GM23338 (cell line): ENCODE results near the gene ATXN7L2. TPM values are rescaled to one million over a fixed set of nuclear protein-coding genes. Genes with fewer than 3 reads are reported as not detected.
A peak's percentile ranks its signal among the peaks of the same experiment; 100 is the strongest.

Experiments used
- ATAC-seq: fragments of 200-7000 bp; cut with Tn5 transposase; 3 replicates; pipeline ENCODE4 v1.9.1; 2020
- DNase-seq: peaks from one replicate; pipeline ENCODE4 v3.0.0-alpha.2; 2015; ENCODE audit warnings: low spot score
- H2AFZ ChIP-seq: fragments of 200-600 bp; sonication (generic); 2 replicates; pipeline ENCODE4 v1.8.0; 2016; ENCODE audit warnings: antibody characterized with exemption, mild to moderate bottlenecking, moderate library complexity
- H3F3A ChIP-seq: fragments of 200-600 bp; sonication (generic); replicated peaks from 2 replicates; pipeline ENCODE4 v1.8.0; 2017; ENCODE audit warnings: antibody characterized with exemption, mixed run types, low read depth
- H3K27ac ChIP-seq: fragments of 200-600 bp; sonication (generic); 2 replicates; pipeline ENCODE4 v1.6.1; 2016; ENCODE audit warnings: low read depth
- H3K27me3 ChIP-seq: fragments of 200-600 bp; sonication (generic); 2 replicates; pipeline ENCODE4 v1.8.0; 2016; ENCODE audit warnings: mild to moderate bottlenecking, mixed run types, moderate library complexity; ENCODE audit not compliant: insufficient read depth
- H3K36me3 ChIP-seq: fragments of 200-600 bp; sonication (generic); 2 replicates; pipeline ENCODE4 v1.8.0; 2016; ENCODE audit warnings: mild to moderate bottlenecking; ENCODE audit not compliant: insufficient read depth
- H3K4me1 ChIP-seq: fragments of 200-600 bp; sonication (generic); 2 replicates; pipeline ENCODE4 v1.8.0; 2016; ENCODE audit warnings: mild to moderate bottlenecking, moderate library complexity; ENCODE audit not compliant: insufficient read depth
- H3K4me2 ChIP-seq: fragments of 200-600 bp; sonication (generic); 2 replicates; pipeline ENCODE4 v1.7.1; 2017; ENCODE audit warnings: mixed run types
- H3K4me3 ChIP-seq: fragments of 200-600 bp; sonication (generic); 2 replicates; pipeline ENCODE4 v1.6.1; 2016; ENCODE audit warnings: mixed run types
- H3K79me2 ChIP-seq: fragments of 200-600 bp; sonication (generic); replicated peaks from 2 replicates; pipeline ENCODE4 v1.8.0; 2017; ENCODE audit warnings: mild to moderate bottlenecking; ENCODE audit not compliant: insufficient read depth
- H3K9me2 ChIP-seq: fragments of 200-600 bp; sonication (generic); 2 replicates; pipeline ENCODE4 v1.8.0; 2017; ENCODE audit not compliant: insufficient read depth
- H4K20me1 ChIP-seq: fragments of 200-600 bp; sonication (generic); replicated peaks from 2 replicates; pipeline ENCODE4 v1.8.0; 2017; ENCODE audit warnings: mild to moderate bottlenecking; ENCODE audit not compliant: insufficient read depth
- H3K27ac Mint-ChIP-seq: 2 replicates; pipeline ENCODE4 v1.8.0; 2020; ENCODE audit warnings: inconsistent platforms, mild to moderate bottlenecking, moderate library complexity, mixed read lengths
- H3K27me3 Mint-ChIP-seq: 3 replicates; pipeline ENCODE4 v1.8.0; 2022; ENCODE audit warnings: low read depth, mild to moderate bottlenecking, moderate library complexity, mixed read lengths, inconsistent platforms; ENCODE audit not compliant: insufficient read depth, poor library complexity
- H3K36me3 Mint-ChIP-seq: 3 replicates; pipeline ENCODE4 v1.8.0; 2021; ENCODE audit warnings: low read depth, mild to moderate bottlenecking, inconsistent platforms, moderate library complexity, mixed read lengths
- H3K4me1 Mint-ChIP-seq: 3 replicates; pipeline ENCODE4 v1.8.0; 2020; ENCODE audit warnings: mild to moderate bottlenecking, inconsistent platforms, mixed read lengths
- H3K4me3 Mint-ChIP-seq: 3 replicates; pipeline ENCODE4 v1.8.0; 2021; ENCODE audit warnings: moderate library complexity, mild to moderate bottlenecking, inconsistent platforms, mixed read lengths
- H3K9me3 Mint-ChIP-seq: 3 replicates; pipeline ENCODE4 v1.8.0; 2020; ENCODE audit warnings: moderate library complexity, mild to moderate bottlenecking, inconsistent platforms, mixed read lengths
- CREB1 ChIP-seq: fragments of 250-450 bp; sonication (Bioruptor Pico); IDR thresholded peaks from 2 replicates; pipeline ENCODE4 v1.5.0; 2020; ENCODE audit warnings: low read depth, mild to moderate bottlenecking, moderate library complexity
- ETS1 ChIP-seq: IDR thresholded peaks from 2 replicates; pipeline ENCODE4 v1.6.1; 2016; ENCODE audit warnings: antibody characterized with exemption
- EZH2 ChIP-seq: fragments of 200-600 bp; sonication (generic); IDR thresholded peaks from one replicate; pipeline ENCODE4 v1.8.0; 2017; ENCODE audit warnings: antibody characterized with exemption, mild to moderate bottlenecking, low read depth; ENCODE audit not compliant: unreplicated experiment
- EZH2phosphoT487 ChIP-seq: fragments of 200-600 bp; sonication (generic); IDR thresholded peaks from one replicate; pipeline ENCODE4 v1.8.1; 2018; ENCODE audit warnings: antibody characterized with exemption; ENCODE audit not compliant: unreplicated experiment
- JUNB ChIP-seq: IDR thresholded peaks from one replicate; pipeline ENCODE4 v1.6.1; 2016; ENCODE audit warnings: antibody characterized with exemption; ENCODE audit not compliant: unreplicated experiment
- NANOG ChIP-seq: IDR thresholded peaks from 2 replicates; pipeline ENCODE4 v1.6.1; 2016; ENCODE audit warnings: antibody characterized with exemption, borderline replicate concordance
- POLR2AphosphoS5 ChIP-seq: IDR thresholded peaks from 2 replicates; pipeline ENCODE4 v1.6.1; 2016; ENCODE audit warnings: antibody characterized with exemption, low read depth
- STAT1 ChIP-seq: IDR thresholded peaks from one replicate; pipeline ENCODE4 v1.6.1; 2016; ENCODE audit warnings: antibody characterized with exemption; ENCODE audit not compliant: unreplicated experiment
- ZNF114 ChIP-seq: fragments of 250-450 bp; sonication (Bioruptor Pico); IDR thresholded peaks from 2 replicates; pipeline ENCODE4 v1.5.0; 2020; ENCODE audit warnings: mild to moderate bottlenecking, moderate library complexity
- ZNF331 ChIP-seq: fragments of 250-450 bp; sonication (Bioruptor Pico); IDR thresholded peaks from 2 replicates; pipeline ENCODE4 v1.5.0; 2020; ENCODE audit warnings: low read depth, mild to moderate bottlenecking, moderate library complexity
- polyA plus RNA-seq: library from polyadenylated mRNA; unstranded; fragments of >200 nt; fragmentation: Nextera tagmentation; extraction: Ambion mirVana; gene quantifications from 2 replicates; pipeline ENCODE4 v1.2.1, GENCODE V29; 2016
- total RNA-seq: library from RNA; depleted of rRNA; stranded (reverse); fragments of >200 nt; shearing (Covaris generic); gene quantifications from 2 replicates; pipeline ENCODE4 v1.2.3, GENCODE V29; 2014

ATXN7L2 gene
- total and polyA plus RNA-seq, 2 experiments from 2014 or later, result 8.0 to 9.9 TPM

- H3K27me3 ChIP-seq, result peaks cover 70% of the 10 kb centered on the region
- H3K4me1 ChIP-seq, result peaks cover 28% of the 10 kb centered on the region
- H3K27ac Mint-ChIP-seq, result no peak overlapping the region
- H3K9me3 Mint-ChIP-seq, result no peaks in the 10 kb centered on the region
- no peaks in the 10 kb centered on the region for H3K79me2 ChIP-seq
- H3K4me3 ChIP-seq, result peak overlapping the region; percentile 68
- H3K36me3 ChIP-seq, result no peaks in the 10 kb centered on the region
- 0 out of 2 replicates have a peak, but pooled peaks cover 5% of the 10 kb centered on the region for H3F3A ChIP-seq
- H3K4me1 Mint-ChIP-seq, result peaks cover 19% of the 10 kb centered on the region
- H3K4me2 ChIP-seq, result peak overlapping the region; percentile 76
- DNase-seq, result no peak
- no peaks in the 10 kb centered on the region; the same call in 2 of the 3 replicates for H3K36me3 Mint-ChIP-seq
- H4K20me1 ChIP-seq, result no peaks in the 10 kb centered on the region; the same call in 1 of the 2 replicates
- H3K4me3 Mint-ChIP-seq, result peak overlapping the region; percentile 74
- no peak for ATAC-seq
- no peak for TF ChIP-seq ZNF331 (CRISPR knock-in tag)
- no peak for TF ChIP-seq JUNB
- no peak for TF ChIP-seq ZNF114 (CRISPR knock-in tag)
- no peak for TF ChIP-seq ETS1
- no peak for TF ChIP-seq EZH2phosphoT487
- TF ChIP-seq NANOG, result no peak
- TF ChIP-seq CREB1 (CRISPR knock-in tag), result no peak
- TF ChIP-seq STAT1, result no peak
- TF ChIP-seq POLR2AphosphoS5, result no peak
- H3K9me2 ChIP-seq, result no peaks in the 10 kb centered on the region
- no peak overlapping the region for H3K27ac ChIP-seq
- peak overlapping the region; percentile 91 for H2AFZ ChIP-seq
- peaks cover 52% of the 10 kb centered on the region for H3K27me3 Mint-ChIP-seq
Measured at GRCh38 chr1:109466125-109466451, 17.6 kb upstream of the ATXN7L2 start.

GRCh38 chr1:109466452-109467300, 17.0 kb upstream of the ATXN7L2 start, which contains the start of gene SYPL2:
Gene SYPL2, plus strand, starts transcription at chr1:109466546. Its CDS starts 298 bp downstream, at chr1:109466844.
- no peak within 1 kb of the TSS for H3K27ac ChIP-seq
- Mint-ChIP-seq H3K36me3 (no peaks in the 10 kb centered on the region; the same call in 2 of the 3 replicates), H3K9me3 (no peaks in the 10 kb centered on the region), H3K4me3 (peak within 1 kb of the TSS; percentile 74), H3K27me3 (peaks cover 47% of the 10 kb centered on the region), H3K4me1 (peaks cover 19% of the 10 kb centered on the region), H3K27ac (no peak within 1 kb of the TSS)
- H3K9me2 ChIP-seq, result no peaks in the 10 kb centered on the region
- no peak for TF ChIP-seq JUNB
- no peak for TF ChIP-seq ZNF114 (CRISPR knock-in tag)
- TF ChIP-seq ZNF331 (CRISPR knock-in tag), result no peak
- TF ChIP-seq EZH2, result peak; percentile 54
- TF ChIP-seq ETS1, result no peak
- peak; percentile 75 for ATAC-seq
- H3K27me3 ChIP-seq, result peaks cover 70% of the 10 kb centered on the region
- no peaks in the 10 kb centered on the region; the same call in 1 of the 2 replicates for H4K20me1 ChIP-seq
- no peaks in the 10 kb centered on the region for H3K79me2 ChIP-seq
- H3K36me3 ChIP-seq, result no peaks in the 10 kb centered on the region
- 0 out of 2 replicates have a peak, but pooled peaks cover 5% of the 10 kb centered on the region for H3F3A ChIP-seq
- peak within 1 kb of the TSS; percentile 68 for H3K4me3 ChIP-seq
- H3K4me2 ChIP-seq, result peak within 1 kb of the TSS; percentile 76
- peak; percentile 85 for DNase-seq
- H3K4me1 ChIP-seq, result peaks cover 28% of the 10 kb centered on the region
- peak within 1 kb of the TSS; percentile 95 for H2AFZ ChIP-seq
